A549 (cell line): Measurements from ENCODE around the gene ZNF324. TPM values are rescaled to one million over a fixed set of nuclear protein-coding genes. Genes with fewer than 3 reads are reported as not detected.

ENCODE experiments used
- ATAC-seq, 2 experiments: fragments of 200-7000 bp in 1 of 2; fragments of >200 bp in 1 of 2; cut with Nextera tagmentation in 1 of 2; cut with Tn5 transposase in 1 of 2; 3 replicates each; pipeline versions ENCODE4 v1.8.0 to v1.9.1; 2018 to 2020; ENCODE audit warnings: mild to moderate bottlenecking in 1 of 2, moderate library complexity in 1 of 2
- CTCF ChIA-PET: fragments of 300-600 bp; sonication (Branson Sonifier 250); formaldehyde crosslinking; extraction: SDS; loops from one replicate; lab custom pipeline; 2021; ENCODE audit warnings: antibody characterized with exemption, inconsistent platforms; lab: Yijun Ruan, JAX
- POLR2A ChIA-PET: fragments of 350-600 bp; formaldehyde crosslinking; extraction: SDS; loops from one replicate; lab custom pipeline; 2021; ENCODE audit warnings: antibody characterized with exemption, inconsistent platforms; lab: Yijun Ruan, JAX
- DNase-seq, 2 experiments: peaks; one replicate each; pipeline versions ENCODE4 v3.0.0 to v3.0.0-alpha.2; 2011 to 2016; ENCODE audit warnings: low read depth in 1 of 2, low spot score in 1 of 2
- FAIRE-seq: peaks from 2 replicates; lab custom pipeline; 2011; peaks lifted over from hg19 to GRCh38; lab: Jason Lieb, UNC
- H3K27ac ChIP-seq, 2 experiments: fragments of >200 bp; sonication (Bioruptor Twin); formaldehyde crosslinking; 3 replicates each; pipeline ENCODE4 v1.5.1; 2016 to 2017
- H3K4me1 ChIP-seq: fragments of >200 bp; sonication (Bioruptor Twin); formaldehyde crosslinking; 3 replicates; pipeline ENCODE4 v1.6.1; 2016
- H3K4me2 ChIP-seq: fragments of >200 bp; sonication (Bioruptor Twin); formaldehyde crosslinking; 3 replicates; pipeline ENCODE4 v1.6.1; 2016
- H3K4me3 ChIP-seq: fragments of >200 bp; sonication (Bioruptor Twin); formaldehyde crosslinking; 3 replicates; pipeline ENCODE4 v1.5.1; 2016
- H3K9me3 ChIP-seq: fragments of >200 bp; sonication (Bioruptor Twin); formaldehyde crosslinking; 3 replicates; pipeline ENCODE4 v1.6.1; 2016
- CBX2 ChIP-seq: fragments of 200-600 bp; sonication (generic); IDR thresholded peaks from 2 replicates; pipeline ENCODE4 v1.6.1; 2016; ENCODE audit warnings: low read depth, mild to moderate bottlenecking, borderline replicate concordance
- E2F6 ChIP-seq: IDR thresholded peaks from 2 replicates; pipeline ENCODE4 v1.6.1; 2012; ENCODE audit warnings: low read depth, borderline replicate concordance
- ELK1 ChIP-seq: fragments of 150-350 bp; IDR thresholded peaks from 2 replicates; pipeline ENCODE4 v1.6.1; 2014; ENCODE audit warnings: low read depth, mild to moderate bottlenecking, low read length
- ESRRA ChIP-seq: fragments of 150-350 bp; IDR thresholded peaks from 2 replicates; pipeline ENCODE4 v1.6.1; 2014; ENCODE audit warnings: mild to moderate bottlenecking, low read length, borderline replicate concordance
- GATA3 ChIP-seq: IDR thresholded peaks from 2 replicates; pipeline ENCODE4 v1.6.1; 2012; ENCODE audit warnings: borderline replicate concordance
- HOXA7 ChIP-seq: fragments of 250-450 bp; sonication (Bioruptor Pico); IDR thresholded peaks from 2 replicates; pipeline ENCODE4 v1.5.0; 2020; ENCODE audit warnings: mild to moderate bottlenecking, moderate library complexity
- HOXB13 ChIP-seq: fragments of 250-450 bp; sonication (Bioruptor Pico); IDR thresholded peaks from 2 replicates; pipeline ENCODE4 v1.5.0; 2020; ENCODE audit warnings: low read depth, mild to moderate bottlenecking, moderate library complexity
- HOXB5 ChIP-seq: fragments of 250-450 bp; sonication (Bioruptor Pico); IDR thresholded peaks from 2 replicates; pipeline ENCODE4 v1.5.0; 2020; ENCODE audit warnings: mild to moderate bottlenecking, moderate library complexity
- JUN ChIP-seq, 2 experiments: fragments of >200 bp; sonication (Bioruptor Twin); formaldehyde crosslinking; IDR thresholded peaks; 2 replicates in 1 of 2; 3 replicates in 1 of 2; pipeline ENCODE4 v1.6.1; 2016 to 2017
- KDM5A ChIP-seq: fragments of 200-600 bp; sonication (generic); IDR thresholded peaks from 2 replicates; pipeline ENCODE4 v1.6.1; 2016; ENCODE audit warnings: antibody characterized with exemption, mild to moderate bottlenecking
- NFE2L2 ChIP-seq: fragments of 150-350 bp; conservative IDR thresholded peaks from 2 replicates; pipeline ENCODE4 v1.6.1; 2014; ENCODE audit warnings: low read length
- NPAS2 ChIP-seq: fragments of 250-450 bp; sonication (Bioruptor Pico); IDR thresholded peaks from 2 replicates; pipeline ENCODE4 v1.8.0; 2022; ENCODE audit warnings: mild to moderate bottlenecking, moderate library complexity, borderline replicate concordance
- PBX3 ChIP-seq: IDR thresholded peaks from 2 replicates; pipeline ENCODE4 v1.6.1; 2012
- PHF8 ChIP-seq: fragments of 200-600 bp; sonication (generic); IDR thresholded peaks from 2 replicates; pipeline ENCODE4 v1.6.1; 2016; ENCODE audit warnings: low read depth, mild to moderate bottlenecking, antibody characterized with exemption, moderate library complexity, borderline replicate concordance
- POLR2A ChIP-seq: IDR thresholded peaks from 2 replicates; pipeline ENCODE4 v1.6.1; 2012; ENCODE audit warnings: mild to moderate bottlenecking, low read length
- POLR2AphosphoS2 ChIP-seq: conservative IDR thresholded peaks from 2 replicates; pipeline ENCODE4 v1.6.1; 2012; ENCODE audit warnings: low read length, improper control_type of control experiment, inconsistent platforms
- RAD21 ChIP-seq, 2 experiments: fragments of >200 bp in 1 of 2; sonication (Bioruptor Twin) in 1 of 2; formaldehyde crosslinking in 1 of 2; IDR thresholded peaks in 1 of 2; conservative IDR thresholded peaks in 1 of 2; 2 replicates in 1 of 2; 3 replicates in 1 of 2; pipeline ENCODE4 v1.6.1; 2012 to 2018; ENCODE audit warnings: inconsistent platforms in 1 of 2
- RCOR1 ChIP-seq: fragments of 150-350 bp; IDR thresholded peaks from 2 replicates; pipeline ENCODE4 v1.6.1; 2014; ENCODE audit warnings: antibody characterized with exemption, low read length, low read depth
- SMC3 ChIP-seq: fragments of >200 bp; sonication (Bioruptor Twin); formaldehyde crosslinking; IDR thresholded peaks from 3 replicates; pipeline ENCODE4 v1.6.1; 2018; ENCODE audit warnings: inconsistent platforms
- TP53 ChIP-seq: fragments of 250-450 bp; sonication (Bioruptor Pico); IDR thresholded peaks from 2 replicates; pipeline ENCODE4 v1.5.0; 2021; ENCODE audit warnings: mild to moderate bottlenecking, moderate library complexity
- USF2 ChIP-seq: fragments of 450-650 bp; IDR thresholded peaks from 2 replicates; pipeline ENCODE4 v1.6.1; 2014; ENCODE audit warnings: antibody characterized with exemption
- WGBS: methylation state at CpG from one replicate; pipeline ENCODE4 v1.1.6; 2017; ENCODE audit errors: missing lambda C conversion rate; 5-methylcytosine and 5-hydroxymethylcytosine counted together
- polyA plus RNA-seq, 4 experiments: library from polyadenylated mRNA; depleted of rRNA in 3 of 4; stranded (reverse); fragments of >200 nt; fragmentation: RNase III in 1 of 4; extraction: RNeasy Plus Mini Kit Qiagen cat#74134 plus additional on column Dnase treatment in 1 of 4; gene quantifications; 2 replicates in 3 of 4; 3 replicates in 1 of 4; pipeline ENCODE4 v1.2.3, GENCODE V29; 2011 to 2017
- TF ChIP-seq, protein P1 (sequence below): fragments of >200 bp; sonication (Bioruptor Twin); formaldehyde crosslinking; IDR thresholded peaks from 3 replicates; pipeline ENCODE4 v1.6.1; 2016
- TF ChIP-seq, protein P2 (sequence below): IDR thresholded peaks from 2 replicates; pipeline ENCODE4 v1.6.1; 2012

Gene ZNF324
- polyA plus RNA-seq, 2 of the 4 experiments (the other 2 are of a cell fraction), result 3.0 to 6.9 TPM

GRCh38 chr19:58474997-58475713, 8.3 kb downstream of the ZNF324 start:
- no peak for FAIRE-seq
- H3K4me3 ChIP-seq, result peak overlapping the region; percentile 57
- TF ChIP-seq NPAS2 (CRISPR knock-in tag) (no peak), TP53 (CRISPR knock-in tag) (peak; percentile 40; the same call in 1 of the 2 replicates)
- TF ChIP-seq, all 56 proteins: peak for 1
- Histone ChIP-seq H3K4me1 (peaks cover 14% of the 10 kb centered on the region; the same call in 2 of the 3 replicates), H3K27ac (peak overlapping the region; percentile 76 to 93), H3K9me3 (no peaks in the 10 kb centered on the region), H3K4me2 (peak overlapping the region; percentile 91)
- ATAC-seq (peak; percentile 16 to 20), DNase-seq (no peak)
- CTCF ChIA-PET, result interaction anchor here (0.5 to 5.2 kb wide), 5 partner anchors 15 to 68 kb away, joined by 3 to 39 read pairs (median 3); partner anchors contain the start of gene ZBTB45
- WGBS, result 45% methylated on average over 23 of the region's 27 CpGs
- POLR2A ChIA-PET, result interaction anchor here (0.8 to 1.2 kb wide), 3 partner anchors 9 to 45 kb away, joined by 3 to 5 read pairs (median 3); partner anchors contain the start of gene ZBTB45

DNA sequence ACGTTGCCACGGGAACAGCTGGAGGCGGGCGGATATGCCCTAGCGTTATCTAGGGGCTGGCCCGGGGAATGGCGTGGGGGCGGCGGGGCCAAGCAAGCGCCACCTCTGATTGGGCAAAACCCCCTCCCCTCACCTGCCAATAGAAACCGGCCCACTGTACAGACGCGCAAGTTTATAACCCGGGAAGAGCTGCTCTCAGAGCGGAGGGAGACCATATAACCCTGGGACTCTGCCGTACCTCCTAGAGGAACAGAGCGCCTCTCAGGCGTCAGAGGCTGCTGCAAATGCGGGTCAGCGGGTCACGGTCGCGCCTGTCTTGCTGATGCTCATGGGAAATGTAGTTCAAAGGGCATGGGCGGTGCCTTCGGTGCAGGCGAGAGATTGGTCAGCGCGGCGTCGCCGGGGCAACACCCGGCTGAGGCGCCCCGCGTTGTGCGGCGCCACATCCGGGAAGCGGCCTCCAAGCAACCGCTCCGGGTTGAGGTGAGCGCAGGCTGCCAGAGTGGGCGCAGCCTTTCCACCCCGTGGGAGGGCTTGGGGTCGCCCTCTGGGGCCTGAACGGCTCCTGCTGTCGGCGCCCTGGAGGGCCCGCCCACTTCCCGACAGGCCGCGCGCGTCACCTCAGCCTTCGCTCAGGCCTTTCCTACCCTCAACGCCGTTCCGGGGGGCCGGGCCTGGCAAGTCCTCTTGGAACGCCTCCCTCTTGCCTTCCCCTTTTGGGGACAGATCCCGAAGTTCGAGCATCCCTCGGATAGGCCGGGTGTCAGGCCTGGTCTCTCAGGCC, 9.0 kb downstream of the ZNF324 start, which contains the start of gene ZNF446:
Gene ZNF446, plus strand, starts transcription at position 639 of the 784 bp plus-strand sequence. CDS start 867 bp downstream, outside the sequence.
- TF ChIP-seq ELK1 (no peak), PHF8 (peak; percentile 69), CBX2 (no peak), PBX3 (peak; percentile 75), HOXA7 (CRISPR knock-in tag) (no peak; the same call in 1 of the 2 replicates), KDM5A (no peak), HOXB13 (CRISPR knock-in tag) (no peak), USF2 (0 out of 2 replicates have a peak, but pooled peaks have one; percentile 5), NFE2L2 (no peak), RCOR1 (no peak), POLR2A (peak; percentile 42; the same call in 1 of the 2 replicates), HOXB5 (CRISPR knock-in tag) (no peak), SMC3 (0 out of 3 replicates have a peak, but pooled peaks have one; percentile 7), ESRRA (peak; percentile 70; the same call in 1 of the 2 replicates), RAD21 (conservative IDR thresholded peaks at IDR 0.05 in 1 of 2, IDR thresholded peaks at IDR 0.05 in 1 of 2) (peak in 1 of 2 experiments; percentile 12; a peak in 1 of 5 replicates), GATA3 (peak; percentile 31; the same call in 1 of the 2 replicates), JUN (IDR thresholded peaks at IDR 0.05) (peak in 1 of 2 experiments; percentile 88; a peak in 4 of 5 replicates), E2F6 (peak; percentile 45; the same call in 1 of the 2 replicates), POLR2AphosphoS2 (peak; percentile 20; the same call in 1 of the 2 replicates)
- TF ChIP-seq, protein P1, sequence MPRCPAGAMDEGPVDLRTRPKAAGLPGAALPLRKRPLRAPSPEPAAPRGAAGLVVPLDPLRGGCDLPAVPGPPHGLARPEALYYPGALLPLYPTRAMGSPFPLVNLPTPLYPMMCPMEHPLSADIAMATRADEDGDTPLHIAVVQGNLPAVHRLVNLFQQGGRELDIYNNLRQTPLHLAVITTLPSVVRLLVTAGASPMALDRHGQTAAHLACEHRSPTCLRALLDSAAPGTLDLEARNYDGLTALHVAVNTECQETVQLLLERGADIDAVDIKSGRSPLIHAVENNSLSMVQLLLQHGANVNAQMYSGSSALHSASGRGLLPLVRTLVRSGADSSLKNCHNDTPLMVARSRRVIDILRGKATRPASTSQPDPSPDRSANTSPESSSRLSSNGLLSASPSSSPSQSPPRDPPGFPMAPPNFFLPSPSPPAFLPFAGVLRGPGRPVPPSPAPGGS, result peak; percentile 53; the same call in 1 of the 3 replicates
- TF ChIP-seq, protein P2, sequence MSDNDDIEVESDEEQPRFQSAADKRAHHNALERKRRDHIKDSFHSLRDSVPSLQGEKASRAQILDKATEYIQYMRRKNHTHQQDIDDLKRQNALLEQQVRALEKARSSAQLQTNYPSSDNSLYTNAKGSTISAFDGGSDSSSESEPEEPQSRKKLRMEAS, result peak; percentile 78
- WGBS, result 3% methylated on average over 55 of the region's 64 CpGs
- H3K27ac ChIP-seq, result peak within 1 kb of the TSS; percentile 76 to 93
- H3K4me3 ChIP-seq, result peak within 1 kb of the TSS; percentile 57
- ATAC-seq, result peak; percentile 84 to 93
- H3K9me3 ChIP-seq, result no peaks in the 10 kb centered on the region
- peaks cover 14% of the 10 kb centered on the region; the same call in 2 of the 3 replicates for H3K4me1 ChIP-seq
- peak; percentile 98 to 99 for DNase-seq
- CTCF ChIA-PET, result interaction anchor here (0.5 to 5.2 kb wide), 5 partner anchors 16 to 43 kb away, joined by 3 to 39 read pairs (median 3); partner anchors contain the start of gene ZBTB45
- POLR2A ChIA-PET, result interaction anchor here (0.8 to 1.2 kb wide), 3 partner anchors 10 to 44 kb away, joined by 3 to 5 read pairs (median 3); partner anchors contain the start of gene ZBTB45
- H3K4me2 ChIP-seq, result peak within 1 kb of the TSS; percentile 91
- peak; percentile 96 for FAIRE-seq
